Osteoblast (primary cell): ENCODE data around the gene SLC8A2. TPM values are rescaled to one million over a fixed set of nuclear protein-coding genes. Genes with fewer than 3 reads are reported as not detected.
A peak's percentile ranks its signal among the peaks of the same experiment; 100 is the strongest.

ENCODE experiments used
- DNase-seq: peaks from one replicate; pipeline ENCODE4 v3.0.0; 2011; ENCODE audit warnings: low spot score, mixed read lengths; ENCODE audit not compliant: insufficient read length; ENCODE audit errors: missing footprints
- H2AFZ ChIP-seq: 2 replicates; pipeline ENCODE4 v1.6.0; 2011; ENCODE audit warnings: mild to moderate bottlenecking, low read length
- H3K27ac ChIP-seq: 2 replicates; pipeline ENCODE4 v1.5.1; 2011; ENCODE audit warnings: mild to moderate bottlenecking, low read depth, low read length, moderate library complexity
- H3K27me3 ChIP-seq: 2 replicates; pipeline ENCODE4 v1.6.0; 2012; ENCODE audit warnings: mild to moderate bottlenecking, control low read depth, inconsistent platforms, low read length, moderate library complexity; ENCODE audit not compliant: insufficient read depth
- H3K36me3 ChIP-seq: 2 replicates; pipeline ENCODE4 v1.5.1; 2011; ENCODE audit warnings: mild to moderate bottlenecking, low read length, control low read depth, moderate library complexity; ENCODE audit not compliant: insufficient read depth
- H3K4me1 ChIP-seq: 2 replicates; pipeline ENCODE4 v1.5.1; 2011; ENCODE audit warnings: mild to moderate bottlenecking, low read length, control low read depth, moderate library complexity; ENCODE audit not compliant: insufficient read depth
- H3K4me2 ChIP-seq: 2 replicates; pipeline ENCODE4 v1.6.0; 2011; ENCODE audit warnings: mild to moderate bottlenecking, low read length; ENCODE audit not compliant: insufficient read depth
- H3K4me3 ChIP-seq: fragments of 200-600 bp; sonication (generic); 3 replicates; pipeline ENCODE4 v1.5.1; 2012; ENCODE audit warnings: mild to moderate bottlenecking, low read length, inconsistent platforms; ENCODE audit not compliant: insufficient read depth
- H3K79me2 ChIP-seq: 2 replicates; pipeline ENCODE4 v1.6.0; 2012; ENCODE audit warnings: mild to moderate bottlenecking, low read length, control low read depth, inconsistent platforms; ENCODE audit not compliant: insufficient read depth
- H3K9me3 ChIP-seq: 2 replicates; pipeline ENCODE4 v1.5.1; 2011; ENCODE audit warnings: low read depth, low read length, control low read depth
- H4K20me1 ChIP-seq: 2 replicates; pipeline ENCODE4 v1.6.0; 2012; ENCODE audit warnings: mild to moderate bottlenecking, low read length, control low read depth; ENCODE audit not compliant: insufficient read depth
- total RNA-seq: library from RNA; depleted of rRNA; stranded (reverse); fragments of >200 nt; gene quantifications from 2 replicates; pipeline ENCODE4 v1.2.3, GENCODE V29; 2012
- TF ChIP-seq, protein P1 (sequence below): IDR thresholded peaks from 2 replicates; pipeline ENCODE4 v1.5.1; 2011; ENCODE audit warnings: mild to moderate bottlenecking, low read depth, low read length, moderate library complexity; ENCODE audit errors: extremely low read depth

The SLC8A2 gene
- total RNA-seq, 1 donor = 0.36 TPM

DNA sequence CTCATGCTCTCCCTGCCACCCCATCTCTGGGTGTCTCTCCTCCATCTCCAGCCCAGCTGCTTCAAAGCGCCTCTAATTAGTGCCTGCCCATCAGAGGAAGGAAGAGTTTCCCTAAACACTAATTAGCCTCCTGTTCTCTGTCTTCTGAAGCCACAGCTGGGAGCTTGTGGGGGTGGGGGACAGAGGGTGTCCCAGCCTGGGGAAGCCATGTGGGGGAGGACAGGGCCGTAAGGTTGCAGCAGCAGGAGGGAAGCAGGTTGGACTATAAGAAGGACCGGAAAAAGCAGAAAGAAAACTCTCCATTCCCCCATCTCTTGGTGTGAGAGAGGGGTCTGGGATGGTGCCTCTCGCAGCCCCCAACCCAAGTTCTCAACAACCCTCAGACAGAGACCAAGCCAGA is 26.2 kb downstream of the SLC8A2 start:
- H3K36me3 ChIP-seq = no peaks in the 10 kb centered on the region
- H3K27me3 ChIP-seq = peaks cover 71% of the 10 kb centered on the region
- H3K4me1 ChIP-seq = no peaks in the 10 kb centered on the region
- H3K4me3 ChIP-seq = no peak overlapping the region
- TF ChIP-seq, protein P1, sequence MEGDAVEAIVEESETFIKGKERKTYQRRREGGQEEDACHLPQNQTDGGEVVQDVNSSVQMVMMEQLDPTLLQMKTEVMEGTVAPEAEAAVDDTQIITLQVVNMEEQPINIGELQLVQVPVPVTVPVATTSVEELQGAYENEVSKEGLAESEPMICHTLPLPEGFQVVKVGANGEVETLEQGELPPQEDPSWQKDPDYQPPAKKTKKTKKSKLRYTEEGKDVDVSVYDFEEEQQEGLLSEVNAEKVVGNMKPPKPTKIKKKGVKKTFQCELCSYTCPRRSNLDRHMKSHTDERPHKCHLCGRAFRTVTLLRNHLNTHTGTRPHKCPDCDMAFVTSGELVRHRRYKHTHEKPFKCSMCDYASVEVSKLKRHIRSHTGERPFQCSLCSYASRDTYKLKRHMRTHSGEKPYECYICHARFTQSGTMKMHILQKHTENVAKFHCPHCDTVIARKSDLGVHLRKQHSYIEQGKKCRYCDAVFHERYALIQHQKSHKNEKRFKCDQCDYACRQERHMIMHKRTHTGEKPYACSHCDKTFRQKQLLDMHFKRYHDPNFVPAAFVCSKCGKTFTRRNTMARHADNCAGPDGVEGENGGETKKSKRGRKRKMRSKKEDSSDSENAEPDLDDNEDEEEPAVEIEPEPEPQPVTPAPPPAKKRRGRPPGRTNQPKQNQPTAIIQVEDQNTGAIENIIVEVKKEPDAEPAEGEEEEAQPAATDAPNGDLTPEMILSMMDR = no peak
- no peak overlapping the region for H3K27ac ChIP-seq
- H3K79me2 ChIP-seq = no peaks in the 10 kb centered on the region
- no peaks in the 10 kb centered on the region for H4K20me1 ChIP-seq
- no peak for DNase-seq
- no peak overlapping the region for H3K4me2 ChIP-seq
- no peaks in the 10 kb centered on the region for H3K9me3 ChIP-seq
- H2AFZ ChIP-seq = no peak overlapping the region

DNA sequence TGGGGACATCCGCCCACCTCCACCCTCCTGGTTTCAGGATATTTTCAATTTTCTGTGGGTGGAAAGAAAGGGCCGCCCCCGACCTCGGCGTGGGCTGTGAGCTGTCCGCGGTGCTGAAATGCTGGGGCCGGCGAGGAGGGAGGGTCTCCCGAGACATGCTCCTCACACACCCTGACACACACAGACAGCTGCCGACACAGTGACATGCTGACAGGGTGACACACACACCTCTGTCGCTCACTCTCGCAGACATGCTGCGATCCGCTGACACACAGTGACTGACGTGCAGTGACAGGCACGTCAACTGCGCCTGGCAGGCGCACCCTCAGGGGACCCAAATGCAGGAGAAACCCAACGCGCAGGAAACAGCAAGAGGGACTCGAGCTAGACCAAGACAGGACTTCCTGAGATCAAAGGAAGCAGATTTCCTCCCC is 27.3 kb downstream of the SLC8A2 start:
- no peaks in the 10 kb centered on the region for H3K9me3 ChIP-seq
- H3K4me1 ChIP-seq = no peaks in the 10 kb centered on the region
- H3K36me3 ChIP-seq = no peaks in the 10 kb centered on the region
- no peaks in the 10 kb centered on the region for H3K79me2 ChIP-seq
- peak; percentile 80 for DNase-seq
- H3K4me3 ChIP-seq = no peak overlapping the region
- H4K20me1 ChIP-seq = no peaks in the 10 kb centered on the region
- no peak overlapping the region for H3K27ac ChIP-seq
- TF ChIP-seq, protein P1 = no peak
- H3K27me3 ChIP-seq = peaks cover 65% of the 10 kb centered on the region
- no peak overlapping the region for H2AFZ ChIP-seq
- H3K4me2 ChIP-seq = no peak overlapping the region

DNA sequence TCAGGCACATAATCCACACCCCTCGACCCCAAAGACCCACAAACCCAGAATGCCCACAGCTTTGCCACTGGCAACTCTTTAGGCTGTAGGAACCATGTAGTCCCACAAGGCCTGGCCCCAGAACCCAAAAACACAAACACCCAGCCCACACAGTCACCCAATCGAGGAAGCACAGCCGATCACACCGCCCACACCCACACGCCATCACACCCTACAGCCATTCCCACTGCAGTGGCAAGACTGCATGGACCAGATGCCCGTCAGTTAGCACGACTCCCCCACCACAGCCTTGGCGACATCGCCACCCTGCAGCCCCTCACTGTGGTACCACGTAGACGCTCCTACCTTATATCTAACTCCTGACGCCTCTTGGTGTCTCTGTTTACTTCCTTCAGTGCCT is 28.4 kb downstream of the SLC8A2 start:
- H3K36me3 ChIP-seq = no peaks in the 10 kb centered on the region
- no peaks in the 10 kb centered on the region for H3K4me1 ChIP-seq
- H3K27me3 ChIP-seq = peaks cover 54% of the 10 kb centered on the region

DNA sequence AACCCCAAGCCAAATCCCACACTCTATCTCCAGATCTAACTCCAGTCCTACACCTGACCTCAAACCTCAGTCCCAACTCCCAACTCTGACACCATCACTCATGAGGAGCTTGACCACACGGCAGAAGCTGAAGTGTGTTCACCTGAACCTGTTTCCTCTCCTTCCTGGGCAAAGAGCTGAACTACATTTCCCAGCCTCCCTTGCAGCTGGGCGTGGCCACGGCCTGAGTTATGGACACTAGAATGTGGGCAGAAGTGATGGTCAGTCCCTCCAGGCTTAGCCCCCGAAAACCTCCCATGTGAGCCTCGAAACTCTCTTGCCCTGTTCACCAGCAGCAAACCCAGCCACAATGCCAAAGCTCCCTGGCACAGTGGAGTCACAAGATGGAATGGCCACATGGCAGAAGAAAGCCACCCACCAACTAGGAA is 32.9 kb downstream of the SLC8A2 start:
- Histone ChIP-seq H3K9me3 (no peaks in the 10 kb centered on the region), H3K27ac (no peak overlapping the region), H3K27me3 (peaks cover 14% of the 10 kb centered on the region), H3K36me3 (no peaks in the 10 kb centered on the region), H3K4me1 (no peaks in the 10 kb centered on the region), H3K79me2 (no peaks in the 10 kb centered on the region), H4K20me1 (no peaks in the 10 kb centered on the region), H3K4me2 (no peak overlapping the region), H3K4me3 (no peak overlapping the region), H2AFZ (no peak overlapping the region)
- TF ChIP-seq, protein P1 = no peak
- DNase-seq = peak; percentile 69

More for the DNA sequence above, 28.4 kb downstream of the SLC8A2 start:
- Histone ChIP-seq H3K79me2 (no peaks in the 10 kb centered on the region), H3K27ac (no peak overlapping the region), H3K4me2 (no peak overlapping the region), H2AFZ (no peak overlapping the region), H4K20me1 (no peaks in the 10 kb centered on the region), H3K9me3 (no peaks in the 10 kb centered on the region), H3K4me3 (no peak overlapping the region)
- TF ChIP-seq, protein P1 = no peak
- DNase-seq = no peak
